HepG2 (cell line): ENCODE measurements around the gene PEX3. TPM values are rescaled to one million over a fixed set of nuclear protein-coding genes. Genes with fewer than 3 reads are reported as not detected.

ENCODE experiments used
- FOXJ3 ChIP-seq: sonication (generic); formaldehyde crosslinking; IDR thresholded peaks from 2 replicates; pipeline ENCODE4 v1.4.0; 2020; ENCODE audit warnings: missing genetic modification reagents, mild to moderate bottlenecking, borderline replicate concordance
- FOXP1 ChIP-seq, 2 experiments: fragments of 450-650 bp in 1 of 2; IDR thresholded peaks; 2 replicates each; pipeline ENCODE4 v1.6.1; 2017 to 2018; ENCODE audit warnings: antibody characterized with exemption in 1 of 2
- GTF3A ChIP-seq: sonication (generic); formaldehyde crosslinking; conservative IDR thresholded peaks from 2 replicates; pipeline ENCODE4 v1.4.0; 2020; ENCODE audit warnings: mild to moderate bottlenecking, missing genetic modification reagents
- KAT8 ChIP-seq: IDR thresholded peaks from 2 replicates; pipeline ENCODE4 v1.6.1; 2016; ENCODE audit warnings: missing genetic modification reagents, missing compliant biosample characterization
- PPARG ChIP-seq: conservative IDR thresholded peaks from 2 replicates; pipeline ENCODE4 v1.6.1; 2016; ENCODE audit warnings: missing biosample characterization, missing genetic modification reagents
- RARA ChIP-seq: IDR thresholded peaks from 2 replicates; pipeline ENCODE4 v1.6.1; 2016; ENCODE audit warnings: missing genetic modification reagents, missing compliant biosample characterization
- SMYD3 ChIP-seq: sonication (generic); formaldehyde crosslinking; IDR thresholded peaks from 2 replicates; pipeline ENCODE4 v1.8.1; 2023; ENCODE audit warnings: mild to moderate bottlenecking, missing genetic modification reagents
- ZFAT ChIP-seq: sonication (generic); formaldehyde crosslinking; conservative IDR thresholded peaks from 2 replicates; pipeline ENCODE4 v1.8.1; 2023; ENCODE audit warnings: missing genetic modification reagents, inconsistent platforms
- ZNF629 ChIP-seq: sonication (generic); formaldehyde crosslinking; conservative IDR thresholded peaks from 2 replicates; pipeline ENCODE4 v1.5.0; 2020; ENCODE audit warnings: missing genetic modification reagents
- polyA plus RNA-seq, 8 experiments: library from polyadenylated mRNA; depleted of rRNA in 3 of 8; stranded (reverse) in 7 of 8; unstranded in 1 of 8; fragments of >200 nt; fragmentation: Illumina TruSeq in 4 of 8; extraction: Trizol in 4 of 8; gene quantifications; 2 replicates each; pipeline versions ENCODE4 v1.2.1 to v1.2.3, GENCODE V29; 2011 to 2016; ENCODE audit warnings: low read depth in 4 of 8, missing spikeins in 1 of 8, mixed read lengths in 1 of 8; ENCODE audit not compliant: insufficient read depth in 1 of 8
- total RNA-seq, 5 experiments: library from RNA; depleted of rRNA; stranded (reverse); fragments of >200 nt; fragmentation: Illumina TruSeq; extraction: Trizol; gene quantifications; 2 replicates each; pipeline ENCODE4 v1.2.3, GENCODE V29; 2016; ENCODE audit warnings: low read depth in 1 of 5
- TF ChIP-seq, protein P1 (sequence below), 2 experiments: sonication (generic) in 1 of 2; formaldehyde crosslinking in 1 of 2; IDR thresholded peaks; 2 replicates each; pipeline versions ENCODE4 v1.4.0 to v1.6.1; 2016 to 2020; ENCODE audit warnings: borderline replicate concordance in 1 of 2, low read depth in 1 of 2, mild to moderate bottlenecking in 1 of 2, missing genetic modification reagents in 1 of 2
- TF ChIP-seq, protein P2 (sequence below): sonication (generic); formaldehyde crosslinking; IDR thresholded peaks from 2 replicates; pipeline ENCODE4 v1.8.1; 2023; ENCODE audit warnings: mild to moderate bottlenecking, missing genetic modification reagents, borderline replicate concordance
- TF ChIP-seq, protein P3 (sequence below): sonication (generic); formaldehyde crosslinking; IDR thresholded peaks from 2 replicates; pipeline ENCODE4 v1.8.0; 2022; ENCODE audit warnings: missing genetic modification reagents, mild to moderate bottlenecking, moderate library complexity, borderline replicate concordance
- TF ChIP-seq, protein P4 (sequence below): sonication (generic); formaldehyde crosslinking; conservative IDR thresholded peaks from 2 replicates; pipeline ENCODE4 v1.5.0; 2020; ENCODE audit warnings: missing genetic modification reagents
- TF ChIP-seq, protein P5 (sequence below): sonication (generic); formaldehyde crosslinking; IDR thresholded peaks from 2 replicates; pipeline ENCODE4 v1.5.1; 2020; ENCODE audit warnings: missing genetic modification reagents, mild to moderate bottlenecking, borderline replicate concordance
- TF ChIP-seq, protein P6 (sequence below): IDR thresholded peaks from 2 replicates; pipeline ENCODE4 v1.6.1; 2012; ENCODE audit warnings: low read depth, low read length, improper control_type of control experiment

The PEX3 gene
- total and polyA plus RNA-seq, 2 of the 13 experiments (the other 11 are each of a cell fraction or from before 2014, with no cell fraction given): 30.9 to 40.8 TPM

DNA sequence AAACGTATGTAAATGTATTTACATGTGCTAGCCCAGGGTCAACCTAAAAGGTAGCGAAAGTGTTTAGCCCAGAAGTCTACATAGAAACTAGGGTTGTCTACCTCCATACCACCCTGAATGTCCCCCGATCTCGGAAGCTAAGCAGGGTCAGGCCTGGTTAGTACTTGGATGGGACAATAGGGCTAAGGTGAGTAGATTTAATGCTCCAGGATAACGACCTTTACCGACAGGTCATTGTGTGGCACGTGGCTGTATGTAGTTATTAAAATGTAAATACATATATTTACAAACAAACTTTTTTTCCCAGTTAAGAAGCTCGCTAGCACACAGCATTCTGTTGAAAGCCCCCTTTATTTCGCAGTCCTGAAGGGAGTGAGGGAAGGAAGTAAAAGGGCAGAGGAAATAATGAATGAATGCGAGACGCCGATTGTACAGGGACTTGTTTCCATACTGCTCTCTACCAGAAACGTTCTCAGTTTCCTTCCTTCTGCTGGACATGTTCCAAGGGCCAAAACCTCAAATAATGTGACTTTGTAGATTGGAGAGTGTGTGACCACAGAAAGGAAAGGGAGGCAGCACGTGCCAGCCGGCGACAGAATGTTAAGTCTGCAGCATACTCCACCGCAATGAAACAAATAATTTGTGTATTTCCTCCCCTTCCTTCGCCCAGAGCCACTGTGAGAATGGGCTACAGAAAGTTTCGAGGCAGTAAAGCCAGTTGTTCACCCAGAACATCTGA is 722 bp upstream of the PEX3 start (continued):
- TF ChIP-seq, protein P1, sequence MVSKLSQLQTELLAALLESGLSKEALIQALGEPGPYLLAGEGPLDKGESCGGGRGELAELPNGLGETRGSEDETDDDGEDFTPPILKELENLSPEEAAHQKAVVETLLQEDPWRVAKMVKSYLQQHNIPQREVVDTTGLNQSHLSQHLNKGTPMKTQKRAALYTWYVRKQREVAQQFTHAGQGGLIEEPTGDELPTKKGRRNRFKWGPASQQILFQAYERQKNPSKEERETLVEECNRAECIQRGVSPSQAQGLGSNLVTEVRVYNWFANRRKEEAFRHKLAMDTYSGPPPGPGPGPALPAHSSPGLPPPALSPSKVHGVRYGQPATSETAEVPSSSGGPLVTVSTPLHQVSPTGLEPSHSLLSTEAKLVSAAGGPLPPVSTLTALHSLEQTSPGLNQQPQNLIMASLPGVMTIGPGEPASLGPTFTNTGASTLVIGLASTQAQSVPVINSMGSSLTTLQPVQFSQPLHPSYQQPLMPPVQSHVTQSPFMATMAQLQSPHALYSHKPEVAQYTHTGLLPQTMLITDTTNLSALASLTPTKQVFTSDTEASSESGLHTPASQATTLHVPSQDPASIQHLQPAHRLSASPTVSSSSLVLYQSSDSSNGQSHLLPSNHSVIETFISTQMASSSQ (IDR thresholded peaks at IDR 0.05; ENCODE audit: low read depth): no peak
- TF ChIP-seq, protein P1 (CRISPR knock-in tag; IDR thresholded peaks at IDR 0.05; ENCODE audit: borderline replicate concordance): no peak
- TF ChIP-seq FOXP1 (IDR thresholded peaks at IDR 0.05) (no peak), FOXP1 (CRISPR knock-in tag; IDR thresholded peaks at IDR 0.05) (peak; percentile 31; the same call in 1 of the 2 replicates), GTF3A (CRISPR knock-in tag) (peak; percentile 100), SMYD3 (0 out of 2 replicates have a peak, but pooled peaks have one; percentile 29), PPARG (CRISPR knock-in tag) (0 out of 2 replicates have a peak, but pooled peaks have one; percentile 32), RARA (CRISPR knock-in tag) (peak; percentile 28; the same call in 1 of the 2 replicates), FOXJ3 (0 out of 2 replicates have a peak, but pooled peaks have one; percentile 41), ZFAT (CRISPR knock-in tag) (peak; percentile 55; the same call in 1 of the 2 replicates), KAT8 (CRISPR knock-in tag) (peak; percentile 32; the same call in 1 of the 2 replicates), ZNF629 (CRISPR knock-in tag) (peak; percentile 82)
- TF ChIP-seq, protein P2, sequence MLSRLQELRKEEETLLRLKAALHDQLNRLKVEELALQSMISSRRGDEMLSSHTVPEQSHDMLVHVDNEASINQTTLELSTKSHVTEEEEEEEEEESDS: peak; percentile 50; the same call in 1 of the 2 replicates
- TF ChIP-seq, protein P3, sequence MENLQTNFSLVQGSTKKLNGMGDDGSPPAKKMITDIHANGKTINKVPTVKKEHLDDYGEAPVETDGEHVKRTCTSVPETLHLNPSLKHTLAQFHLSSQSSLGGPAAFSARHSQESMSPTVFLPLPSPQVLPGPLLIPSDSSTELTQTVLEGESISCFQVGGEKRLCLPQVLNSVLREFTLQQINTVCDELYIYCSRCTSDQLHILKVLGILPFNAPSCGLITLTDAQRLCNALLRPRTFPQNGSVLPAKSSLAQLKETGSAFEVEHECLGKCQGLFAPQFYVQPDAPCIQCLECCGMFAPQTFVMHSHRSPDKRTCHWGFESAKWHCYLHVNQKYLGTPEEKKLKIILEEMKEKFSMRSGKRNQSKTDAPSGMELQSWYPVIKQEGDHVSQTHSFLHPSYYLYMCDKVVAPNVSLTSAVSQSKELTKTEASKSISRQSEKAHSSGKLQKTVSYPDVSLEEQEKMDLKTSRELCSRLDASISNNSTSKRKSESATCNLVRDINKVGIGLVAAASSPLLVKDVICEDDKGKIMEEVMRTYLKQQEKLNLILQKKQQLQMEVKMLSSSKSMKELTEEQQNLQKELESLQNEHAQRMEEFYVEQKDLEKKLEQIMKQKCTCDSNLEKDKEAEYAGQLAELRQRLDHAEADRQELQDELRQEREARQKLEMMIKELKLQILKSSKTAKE: no peak
- TF ChIP-seq, protein P4, sequence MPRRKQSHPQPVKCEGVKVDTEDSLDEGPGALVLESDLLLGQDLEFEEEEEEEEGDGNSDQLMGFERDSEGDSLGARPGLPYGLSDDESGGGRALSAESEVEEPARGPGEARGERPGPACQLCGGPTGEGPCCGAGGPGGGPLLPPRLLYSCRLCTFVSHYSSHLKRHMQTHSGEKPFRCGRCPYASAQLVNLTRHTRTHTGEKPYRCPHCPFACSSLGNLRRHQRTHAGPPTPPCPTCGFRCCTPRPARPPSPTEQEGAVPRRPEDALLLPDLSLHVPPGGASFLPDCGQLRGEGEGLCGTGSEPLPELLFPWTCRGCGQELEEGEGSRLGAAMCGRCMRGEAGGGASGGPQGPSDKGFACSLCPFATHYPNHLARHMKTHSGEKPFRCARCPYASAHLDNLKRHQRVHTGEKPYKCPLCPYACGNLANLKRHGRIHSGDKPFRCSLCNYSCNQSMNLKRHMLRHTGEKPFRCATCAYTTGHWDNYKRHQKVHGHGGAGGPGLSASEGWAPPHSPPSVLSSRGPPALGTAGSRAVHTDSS (CRISPR knock-in tag): no peak
- TF ChIP-seq, protein P5, sequence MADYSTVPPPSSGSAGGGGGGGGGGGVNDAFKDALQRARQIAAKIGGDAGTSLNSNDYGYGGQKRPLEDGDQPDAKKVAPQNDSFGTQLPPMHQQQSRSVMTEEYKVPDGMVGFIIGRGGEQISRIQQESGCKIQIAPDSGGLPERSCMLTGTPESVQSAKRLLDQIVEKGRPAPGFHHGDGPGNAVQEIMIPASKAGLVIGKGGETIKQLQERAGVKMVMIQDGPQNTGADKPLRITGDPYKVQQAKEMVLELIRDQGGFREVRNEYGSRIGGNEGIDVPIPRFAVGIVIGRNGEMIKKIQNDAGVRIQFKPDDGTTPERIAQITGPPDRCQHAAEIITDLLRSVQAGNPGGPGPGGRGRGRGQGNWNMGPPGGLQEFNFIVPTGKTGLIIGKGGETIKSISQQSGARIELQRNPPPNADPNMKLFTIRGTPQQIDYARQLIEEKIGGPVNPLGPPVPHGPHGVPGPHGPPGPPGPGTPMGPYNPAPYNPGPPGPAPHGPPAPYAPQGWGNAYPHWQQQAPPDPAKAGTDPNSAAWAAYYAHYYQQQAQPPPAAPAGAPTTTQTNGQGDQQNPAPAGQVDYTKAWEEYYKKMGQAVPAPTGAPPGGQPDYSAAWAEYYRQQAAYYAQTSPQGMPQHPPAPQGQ: peak; percentile 72; the same call in 1 of the 2 replicates
- TF ChIP-seq, protein P6, sequence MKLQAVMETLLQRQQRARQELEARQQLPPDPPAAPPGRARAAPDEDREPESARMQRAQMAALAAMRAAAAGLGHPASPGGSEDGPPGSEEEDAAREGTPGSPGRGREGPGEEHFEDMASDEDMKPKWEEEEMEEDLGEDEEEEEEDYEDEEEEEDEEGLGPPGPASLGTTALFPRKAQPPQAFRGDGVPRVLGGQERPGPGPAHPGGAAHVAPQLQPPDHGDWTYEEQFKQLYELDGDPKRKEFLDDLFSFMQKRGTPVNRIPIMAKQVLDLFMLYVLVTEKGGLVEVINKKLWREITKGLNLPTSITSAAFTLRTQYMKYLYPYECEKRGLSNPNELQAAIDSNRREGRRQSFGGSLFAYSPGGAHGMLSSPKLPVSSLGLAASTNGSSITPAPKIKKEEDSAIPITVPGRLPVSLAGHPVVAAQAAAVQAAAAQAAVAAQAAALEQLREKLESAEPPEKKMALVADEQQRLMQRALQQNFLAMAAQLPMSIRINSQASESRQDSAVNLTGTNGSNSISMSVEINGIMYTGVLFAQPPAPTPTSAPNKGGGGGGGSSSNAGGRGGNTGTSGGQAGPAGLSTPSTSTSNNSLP: peak; percentile 73
